CD4-positive, alpha-beta T cell (primary cell): ENCODE results near the gene TANGO2. TPM values are rescaled to one million over a fixed set of nuclear protein-coding genes. Genes with fewer than 3 reads are reported as not detected.
A peak's percentile ranks its signal among the peaks of the same experiment; 100 is the strongest.

Experiments used
- ATAC-seq: fragments of 200-7000 bp; cut with Tn5 transposase; one replicate; pipeline ENCODE4 v1.10.0; 2022; ENCODE audit warnings: mild to moderate bottlenecking; ENCODE audit not compliant: poor library complexity
- CTCF ChIA-PET: fragments of 350-600 bp; sonication (Branson Sonifier 250); formaldehyde crosslinking; loops from one replicate; lab custom pipeline; 2021; ENCODE audit warnings: antibody characterized with exemption, inconsistent platforms; lab: Charles Lee
- POLR2A ChIA-PET: fragments of 350-600 bp; sonication (Branson Sonifier 250); formaldehyde crosslinking; loops from one replicate; lab custom pipeline; 2021; ENCODE audit warnings: antibody characterized with exemption, inconsistent platforms; lab: Charles Lee
- DNase-seq, 14 experiments: peaks; one replicate each; pipeline ENCODE4 v3.0.0-alpha.2; 2013 to 2020; ENCODE audit warnings: mixed read lengths in 2 of 14
- H3K27ac ChIP-seq, 2 donors: one replicate each; pipeline versions ENCODE4 v1.5.1 to v1.7.0; 2013; ENCODE audit warnings: low read length in 2 of 2, low read depth in 1 of 2, mild to moderate bottlenecking in 1 of 2
- H3K27me3 ChIP-seq, 2 experiments: 1 replicate in 1 of 2; 2 replicates in 1 of 2; pipeline versions ENCODE4 v1.6.1 to v1.7.0; 2013; ENCODE audit warnings: low read length in 2 of 2, control low read depth in 1 of 2, mild to moderate bottlenecking in 1 of 2, moderate library complexity in 1 of 2; ENCODE audit not compliant: insufficient read depth in 2 of 2, control insufficient read depth in 1 of 2
- H3K36me3 ChIP-seq: one replicate; pipeline ENCODE4 v1.6.1; 2013; ENCODE audit warnings: low read length, control low read depth; ENCODE audit not compliant: insufficient read depth
- H3K4me1 ChIP-seq: one replicate; pipeline ENCODE4 v1.6.1; 2013; ENCODE audit warnings: low read length, control low read depth; ENCODE audit not compliant: insufficient read depth
- H3K4me3 ChIP-seq: one replicate; pipeline ENCODE4 v1.5.1; 2013; ENCODE audit warnings: mild to moderate bottlenecking, low read length, moderate library complexity
- H3K9me3 ChIP-seq, 2 experiments: 1 replicate in 1 of 2; 2 replicates in 1 of 2; pipeline versions ENCODE4 v1.6.1 to v1.7.0; 2013; ENCODE audit warnings: low read length in 2 of 2, mild to moderate bottlenecking in 2 of 2, control low read depth in 1 of 2, moderate library complexity in 1 of 2; ENCODE audit not compliant: control insufficient read depth in 1 of 2, insufficient read depth in 1 of 2
- H3K27ac Mint-ChIP-seq: one replicate; pipeline ENCODE4 v1.8.0; 2020; ENCODE audit warnings: mixed read lengths
- H3K27me3 Mint-ChIP-seq: one replicate; pipeline ENCODE4 v1.8.0; 2021; ENCODE audit warnings: mixed read lengths
- H3K36me3 Mint-ChIP-seq: one replicate; pipeline ENCODE4 v1.8.0; 2021; ENCODE audit warnings: low read depth, mixed read lengths
- H3K4me1 Mint-ChIP-seq: one replicate; pipeline ENCODE4 v1.8.0; 2021; ENCODE audit warnings: low read depth, mixed read lengths
- H3K4me3 Mint-ChIP-seq: one replicate; pipeline ENCODE4 v1.8.0; 2020; ENCODE audit warnings: mild to moderate bottlenecking, mixed read lengths
- H3K9me3 Mint-ChIP-seq: one replicate; pipeline ENCODE4 v1.8.0; 2020; ENCODE audit warnings: mixed read lengths
- intact Hi-C, 2 experiments: fragments of 100-400 bp; cut with DNase I in 1 of 2; cut with micrococcal nuclease in 1 of 2; formaldehyde crosslinking; loops; one replicate each; pipeline versions ENCODE4 v1.15.1 to v1.9.0; 2023 to 2025; cut with DNase I, micrococcal nuclease
- total RNA-seq, 174 experiments: library from RNA in 2 of 174; stranded (reverse) in 2 of 174; gene quantifications; one replicate each; pipeline ENCODE4 v1.2.3 and lab custom pipeline; 2021 to 2026
- TF ChIP-seq, protein P1 (sequence below): fragments of 200-600 bp; IDR thresholded peaks from one replicate; pipeline ENCODE4 v1.8.0; 2022; ENCODE audit warnings: antibody characterized with exemption, mild to moderate bottlenecking

The TANGO2 gene
- total RNA-seq, 2 experiments from 2014 or later = 10.3 to 10.5 TPM

- ChIA-PET POLR2A (interaction anchor here (1.1 kb wide), 1 partner anchor 34 kb away, joined by 3 read pairs; no protein-coding TSS in a partner anchor), CTCF (no interaction called here)
- intact Hi-C loops = loop anchor here in 1 of 2 experiments (2.0 to 5.0 kb wide), 2 partner anchors 34 to 91 kb away; partner anchors contain the start of gene TANGO2
- TF ChIP-seq, protein P1, sequence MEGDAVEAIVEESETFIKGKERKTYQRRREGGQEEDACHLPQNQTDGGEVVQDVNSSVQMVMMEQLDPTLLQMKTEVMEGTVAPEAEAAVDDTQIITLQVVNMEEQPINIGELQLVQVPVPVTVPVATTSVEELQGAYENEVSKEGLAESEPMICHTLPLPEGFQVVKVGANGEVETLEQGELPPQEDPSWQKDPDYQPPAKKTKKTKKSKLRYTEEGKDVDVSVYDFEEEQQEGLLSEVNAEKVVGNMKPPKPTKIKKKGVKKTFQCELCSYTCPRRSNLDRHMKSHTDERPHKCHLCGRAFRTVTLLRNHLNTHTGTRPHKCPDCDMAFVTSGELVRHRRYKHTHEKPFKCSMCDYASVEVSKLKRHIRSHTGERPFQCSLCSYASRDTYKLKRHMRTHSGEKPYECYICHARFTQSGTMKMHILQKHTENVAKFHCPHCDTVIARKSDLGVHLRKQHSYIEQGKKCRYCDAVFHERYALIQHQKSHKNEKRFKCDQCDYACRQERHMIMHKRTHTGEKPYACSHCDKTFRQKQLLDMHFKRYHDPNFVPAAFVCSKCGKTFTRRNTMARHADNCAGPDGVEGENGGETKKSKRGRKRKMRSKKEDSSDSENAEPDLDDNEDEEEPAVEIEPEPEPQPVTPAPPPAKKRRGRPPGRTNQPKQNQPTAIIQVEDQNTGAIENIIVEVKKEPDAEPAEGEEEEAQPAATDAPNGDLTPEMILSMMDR = no peak
- peaks cover 15% of the 10 kb centered on the region for H3K4me1 ChIP-seq
- H3K4me3 Mint-ChIP-seq = peak overlapping the region; percentile 68
- H3K27me3 ChIP-seq = peaks cover 0 to 2% of the 10 kb centered on the region in 2 experiments
- H3K27me3 Mint-ChIP-seq = no peaks in the 10 kb centered on the region
- no peaks in the 10 kb centered on the region for H3K36me3 ChIP-seq
- no peaks in the 10 kb centered on the region for H3K9me3 Mint-ChIP-seq
- ATAC-seq = peak; percentile 81
- H3K4me1 Mint-ChIP-seq = no peaks in the 10 kb centered on the region
- H3K4me3 ChIP-seq = peak overlapping the region; percentile 41
- H3K9me3 ChIP-seq = no peaks in the 10 kb centered on the region
- peak; percentile 31 to 82 (median 53) for DNase-seq
- no peaks in the 10 kb centered on the region for H3K36me3 Mint-ChIP-seq
- no peak overlapping the region for H3K27ac ChIP-seq
- H3K27ac Mint-ChIP-seq = no peak overlapping the region
Measured at GRCh38 chr22:19986410-19987341, 34.2 kb upstream of the TANGO2 start.

DNA sequence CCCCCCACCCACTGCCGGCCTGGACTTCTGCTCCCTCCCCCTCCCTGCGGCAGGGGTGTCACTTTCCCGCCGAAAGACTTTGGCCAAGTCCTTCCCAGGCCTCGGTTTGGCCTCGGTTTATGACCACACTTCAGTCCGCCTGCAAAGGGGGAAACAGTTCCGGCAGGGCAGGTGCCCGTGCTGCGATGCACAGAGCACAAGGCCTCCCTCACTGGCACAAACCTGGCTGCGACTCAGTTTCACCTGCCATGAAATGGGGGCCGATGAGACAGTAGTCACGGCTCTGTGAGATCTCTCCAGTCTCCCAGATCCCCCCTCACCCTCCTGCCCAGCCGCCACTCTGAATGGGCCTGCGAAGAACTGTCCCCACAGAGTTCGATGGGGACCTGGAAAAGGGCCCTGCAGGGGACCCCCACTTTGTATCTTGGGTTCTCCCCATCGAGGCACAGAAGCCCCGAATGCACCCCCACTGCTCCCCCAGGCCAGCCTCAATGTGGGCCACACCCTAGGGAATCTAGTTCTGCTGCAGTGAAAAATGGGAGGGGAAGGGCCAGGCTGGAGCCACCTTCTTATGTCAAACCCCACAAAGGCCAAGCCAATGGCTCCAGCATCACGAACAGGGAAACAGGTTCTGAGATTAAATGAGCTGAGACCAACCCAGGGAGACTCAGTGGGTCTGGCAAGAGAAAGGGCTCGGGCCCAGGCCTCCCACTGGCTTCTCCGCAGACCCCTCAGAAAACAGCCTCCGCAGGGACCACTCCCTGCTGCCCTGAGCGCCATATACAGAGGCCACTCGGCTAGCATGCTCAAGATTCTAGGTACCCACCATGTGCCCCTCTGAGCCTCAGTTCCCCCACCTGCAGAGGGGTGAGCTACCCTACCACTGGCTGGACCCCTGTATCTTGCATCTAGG, 33.3 kb upstream of the TANGO2 start:
- Mint-ChIP-seq H3K36me3 (no peaks in the 10 kb centered on the region), H3K9me3 (no peaks in the 10 kb centered on the region), H3K4me1 (no peaks in the 10 kb centered on the region), H3K27ac (no peak overlapping the region), H3K4me3 (peak overlapping the region; percentile 54), H3K27me3 (no peaks in the 10 kb centered on the region)
- DNase-seq (no peak), ATAC-seq (no peak)
- H3K36me3 ChIP-seq = no peaks in the 10 kb centered on the region
- no peak overlapping the region for H3K27ac ChIP-seq
- intact Hi-C loops = loop anchor here in 1 of 2 experiments (2.0 to 5.0 kb wide), 2 partner anchors 33 to 90 kb away; partner anchors contain the start of gene TANGO2
- H3K4me1 ChIP-seq = peaks cover 15% of the 10 kb centered on the region
- POLR2A ChIA-PET = interaction anchor here (1.0 kb wide), 1 partner anchor 34 kb away, joined by 3 read pairs; the partner anchor contains the start of gene TANGO2
- H3K27me3 ChIP-seq = peaks cover 0 to 2% of the 10 kb centered on the region in 2 experiments
- TF ChIP-seq, protein P1 = no peak
- no peaks in the 10 kb centered on the region for H3K9me3 ChIP-seq
- no peak overlapping the region for H3K4me3 ChIP-seq
- CTCF ChIA-PET = no interaction called here

GRCh38 chr22:19988331-19988808, 32.5 kb upstream of the TANGO2 start:
- intact Hi-C loops = loop anchor here in 1 of 2 experiments (5.0 kb wide), 1 partner anchor 89 kb away; no protein-coding TSS in a partner anchor
- Mint-ChIP-seq H3K27ac (no peak overlapping the region), H3K9me3 (no peaks in the 10 kb centered on the region), H3K27me3 (no peaks in the 10 kb centered on the region), H3K4me3 (peak overlapping the region; percentile 54), H3K36me3 (no peaks in the 10 kb centered on the region), H3K4me1 (no peaks in the 10 kb centered on the region)
- ChIA-PET CTCF (interaction anchor here (0.6 kb wide), 1 partner anchor 87 kb away, joined by 3 read pairs; no protein-coding TSS in a partner anchor), POLR2A (interaction anchor here (1.0 kb wide), 1 partner anchor 33 kb away, joined by 3 read pairs; the partner anchor contains the start of gene TANGO2)
- Histone ChIP-seq H3K36me3 (no peaks in the 10 kb centered on the region), H3K9me3 (no peaks in the 10 kb centered on the region), H3K27me3 (peaks cover 0 to 2% of the 10 kb centered on the region in 2 experiments), H3K4me1 (peaks cover 15% of the 10 kb centered on the region), H3K27ac (no peak overlapping the region), H3K4me3 (no peak overlapping the region)
- DNase-seq = no peak
- TF ChIP-seq, protein P1 = no peak
- no peak for ATAC-seq
